Liver (tissue), 2 donors: Measurements from ENCODE around the gene OXNAD1.

Experiments
- TF ChIP-seq, protein P1 (sequence below): fragments of 150-350 bp; IDR thresholded peaks from 2 replicates; pipeline ENCODE4 v1.5.1; 2017; ENCODE audit warnings: improper control_type of control experiment, low read depth, low read length; ENCODE audit not compliant: missing input control
- TF ChIP-seq, protein P2 (sequence below): IDR thresholded peaks from 2 replicates; pipeline ENCODE4 v1.6.1; 2016; ENCODE audit warnings: antibody characterized with exemption
- donor health status: healthy.

DNA sequence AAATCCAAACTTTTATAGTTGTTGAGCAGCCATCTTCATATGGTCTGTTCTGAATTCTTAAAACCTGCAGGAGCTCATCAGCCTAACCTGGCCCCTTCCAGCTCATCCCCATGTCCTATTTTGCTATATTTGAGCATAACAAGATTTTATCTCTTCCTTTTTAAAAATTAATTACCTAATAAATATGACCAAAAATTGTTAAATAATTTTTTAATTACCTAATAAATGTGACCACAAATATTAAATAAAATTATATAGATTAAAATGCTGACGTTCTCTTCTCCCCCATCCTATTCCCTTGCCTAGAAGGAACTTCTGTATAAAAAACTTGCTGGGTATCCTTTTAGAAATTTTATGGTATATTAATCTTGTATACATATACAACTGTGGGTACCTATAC lies 43.7 kb downstream of the OXNAD1 start:
- TF ChIP-seq, protein P1, sequence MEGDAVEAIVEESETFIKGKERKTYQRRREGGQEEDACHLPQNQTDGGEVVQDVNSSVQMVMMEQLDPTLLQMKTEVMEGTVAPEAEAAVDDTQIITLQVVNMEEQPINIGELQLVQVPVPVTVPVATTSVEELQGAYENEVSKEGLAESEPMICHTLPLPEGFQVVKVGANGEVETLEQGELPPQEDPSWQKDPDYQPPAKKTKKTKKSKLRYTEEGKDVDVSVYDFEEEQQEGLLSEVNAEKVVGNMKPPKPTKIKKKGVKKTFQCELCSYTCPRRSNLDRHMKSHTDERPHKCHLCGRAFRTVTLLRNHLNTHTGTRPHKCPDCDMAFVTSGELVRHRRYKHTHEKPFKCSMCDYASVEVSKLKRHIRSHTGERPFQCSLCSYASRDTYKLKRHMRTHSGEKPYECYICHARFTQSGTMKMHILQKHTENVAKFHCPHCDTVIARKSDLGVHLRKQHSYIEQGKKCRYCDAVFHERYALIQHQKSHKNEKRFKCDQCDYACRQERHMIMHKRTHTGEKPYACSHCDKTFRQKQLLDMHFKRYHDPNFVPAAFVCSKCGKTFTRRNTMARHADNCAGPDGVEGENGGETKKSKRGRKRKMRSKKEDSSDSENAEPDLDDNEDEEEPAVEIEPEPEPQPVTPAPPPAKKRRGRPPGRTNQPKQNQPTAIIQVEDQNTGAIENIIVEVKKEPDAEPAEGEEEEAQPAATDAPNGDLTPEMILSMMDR = no peak
- TF ChIP-seq, protein P2, sequence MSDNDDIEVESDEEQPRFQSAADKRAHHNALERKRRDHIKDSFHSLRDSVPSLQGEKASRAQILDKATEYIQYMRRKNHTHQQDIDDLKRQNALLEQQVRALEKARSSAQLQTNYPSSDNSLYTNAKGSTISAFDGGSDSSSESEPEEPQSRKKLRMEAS = no peak
